Hepatocyte (in vitro differentiated cells): ENCODE data around the gene DNASE2. TPM values are rescaled to one million over a fixed set of nuclear protein-coding genes. Genes with fewer than 3 reads are reported as not detected.
A peak's percentile ranks its signal among the peaks of the same experiment; 100 is the strongest.

Experiments
- DNase-seq: peaks from one replicate; pipeline ENCODE4 v3.0.0-alpha.2; 2016; ENCODE audit warnings: low spot score
- H2AFZ ChIP-seq: fragments of 200-600 bp; sonication (generic); 2 replicates; pipeline ENCODE4 v1.6.0; 2016; ENCODE audit warnings: antibody characterized with exemption, mild to moderate bottlenecking
- H3K27ac ChIP-seq: fragments of 200-600 bp; sonication (generic); 2 replicates; pipeline ENCODE4 v1.5.1; 2016; ENCODE audit warnings: mild to moderate bottlenecking
- H3K27me3 ChIP-seq: fragments of 200-600 bp; sonication (generic); 2 replicates; pipeline ENCODE4 v1.6.1; 2016
- H3K36me3 ChIP-seq: fragments of 200-600 bp; sonication (generic); replicated peaks from 2 replicates; pipeline ENCODE4 v1.5.1; 2016; ENCODE audit warnings: low read depth; ENCODE audit not compliant: insufficient read depth
- H3K4me1 ChIP-seq: fragments of 200-600 bp; sonication (generic); 2 replicates; pipeline ENCODE4 v1.5.1; 2016; ENCODE audit warnings: mild to moderate bottlenecking, moderate library complexity; ENCODE audit not compliant: insufficient read depth
- H3K4me2 ChIP-seq: fragments of 200-600 bp; sonication (generic); 2 replicates; pipeline ENCODE4 v1.6.0; 2016
- H3K4me3 ChIP-seq: fragments of 200-600 bp; sonication (generic); 2 replicates; pipeline ENCODE4 v1.5.1; 2016; ENCODE audit warnings: mild to moderate bottlenecking
- H3K79me2 ChIP-seq: fragments of 200-600 bp; sonication (generic); 2 replicates; pipeline ENCODE4 v1.6.0; 2017; ENCODE audit warnings: mild to moderate bottlenecking
- H3K9me2 ChIP-seq: fragments of 200-600 bp; sonication (generic); replicated peaks from 2 replicates; pipeline ENCODE4 v1.6.0; 2017; ENCODE audit warnings: mild to moderate bottlenecking; ENCODE audit not compliant: insufficient read depth
- H3K9me3 ChIP-seq: fragments of 200-600 bp; sonication (generic); 2 replicates; pipeline ENCODE4 v1.5.1; 2016; ENCODE audit warnings: low read depth, mild to moderate bottlenecking
- H4K20me1 ChIP-seq: fragments of 200-600 bp; sonication (generic); 2 replicates; pipeline ENCODE4 v1.6.0; 2016; ENCODE audit warnings: mild to moderate bottlenecking; ENCODE audit not compliant: insufficient read depth, poor library complexity, severe bottlenecking
- EZH2 ChIP-seq: fragments of 200-600 bp; sonication (generic); IDR thresholded peaks from 2 replicates; pipeline ENCODE4 v1.6.1; 2016; ENCODE audit warnings: antibody characterized with exemption, mild to moderate bottlenecking, borderline replicate concordance
- EZH2phosphoT487 ChIP-seq: fragments of 200-600 bp; sonication (generic); IDR thresholded peaks from one replicate; pipeline ENCODE4 v1.6.1; 2018; ENCODE audit warnings: antibody characterized with exemption, mild to moderate bottlenecking, low read depth, moderate library complexity; ENCODE audit not compliant: unreplicated experiment, severe bottlenecking
- whole genome bisulfite sequencing: methylation state at CpG from one replicate; pipeline ENCODE4 v1.1.6; 2016; ENCODE audit warnings: low lambda C conversion rate; ENCODE audit errors: missing lambda C conversion rate; 5-methylcytosine and 5-hydroxymethylcytosine counted together
- polyA plus RNA-seq: library from polyadenylated mRNA; unstranded; fragments of >200 nt; fragmentation: Nextera tagmentation; extraction: Ambion mirVana; gene quantifications from 2 replicates; pipeline ENCODE4 v1.2.1, GENCODE V29; 2016
- total RNA-seq: library from RNA; depleted of rRNA; stranded (reverse); fragments of >200 nt; gene quantifications from 2 replicates; pipeline ENCODE4 v1.2.3, GENCODE V29; 2014
- TF ChIP-seq, protein P1 (sequence below): fragments of 200-600 bp; sonication (generic); IDR thresholded peaks from 2 replicates; pipeline ENCODE4 v1.5.1; 2016; ENCODE audit warnings: antibody characterized with exemption, mild to moderate bottlenecking; ENCODE audit not compliant: poor library complexity

DNASE2 gene
- total and polyA plus RNA-seq, 2 experiments from 2014 or later: 25.7 to 41.3 TPM

GRCh38 chr19:12866416-12867119 lies 14.7 kb downstream of the DNASE2 start:
- Histone ChIP-seq H3K36me3 (no peaks in the 10 kb centered on the region), H4K20me1 (no peaks in the 10 kb centered on the region), H3K9me2 (no peaks in the 10 kb centered on the region), H3K4me1 (no peaks in the 10 kb centered on the region), H3K79me2 (no peaks in the 10 kb centered on the region), H3K27ac (no peak overlapping the region), H2AFZ (no peak overlapping the region), H3K9me3 (no peaks in the 10 kb centered on the region), H3K27me3 (no peaks in the 10 kb centered on the region), H3K4me3 (no peak overlapping the region), H3K4me2 (peak overlapping the region; percentile 92)
- DNase-seq: no peak
- WGBS: 88% methylated on average over 28 of the region's 29 CpGs
- TF ChIP-seq EZH2: no peak

DNA sequence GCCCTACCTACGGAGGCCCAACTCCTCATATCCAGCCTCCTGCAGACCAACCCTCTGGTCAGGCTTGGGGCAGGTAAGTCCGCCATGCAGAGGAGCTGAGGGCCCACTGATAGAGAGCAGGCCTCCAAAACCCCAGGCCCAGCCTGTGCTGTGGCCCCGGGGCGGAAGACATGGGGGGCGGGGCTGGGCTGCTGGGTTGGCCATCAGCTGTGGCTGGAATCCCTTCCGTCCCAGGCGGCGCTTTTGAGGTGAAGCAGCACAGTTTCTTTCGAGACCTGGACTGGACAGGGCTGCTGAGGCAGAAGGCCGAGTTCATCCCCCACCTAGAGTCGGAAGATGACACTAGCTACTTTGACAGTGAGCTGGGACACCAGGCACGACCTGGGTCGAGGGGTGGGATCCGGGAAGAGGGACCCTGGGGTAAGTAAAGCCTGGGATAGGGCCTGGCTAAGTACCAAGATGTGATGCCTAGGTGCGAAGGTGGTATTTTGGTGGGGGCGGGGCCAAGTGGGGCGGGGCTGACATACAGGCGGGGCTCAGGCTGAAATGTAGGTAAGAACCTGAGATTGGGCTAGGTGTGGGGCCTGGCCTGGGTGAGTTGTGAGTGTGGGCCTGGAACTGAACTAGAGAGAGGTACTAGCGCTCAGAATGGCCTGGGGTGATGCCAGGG lies 15.4 kb downstream of the DNASE2 start:
- Histone ChIP-seq H3K36me3 (no peaks in the 10 kb centered on the region), H3K79me2 (no peaks in the 10 kb centered on the region), H3K4me1 (no peaks in the 10 kb centered on the region), H3K9me3 (no peaks in the 10 kb centered on the region), H3K4me3 (no peak overlapping the region), H3K27me3 (no peaks in the 10 kb centered on the region), H3K27ac (no peak overlapping the region), H3K4me2 (no peak overlapping the region), H4K20me1 (no peaks in the 10 kb centered on the region), H3K9me2 (no peaks in the 10 kb centered on the region), H2AFZ (no peak overlapping the region)
- TF ChIP-seq, protein P1, sequence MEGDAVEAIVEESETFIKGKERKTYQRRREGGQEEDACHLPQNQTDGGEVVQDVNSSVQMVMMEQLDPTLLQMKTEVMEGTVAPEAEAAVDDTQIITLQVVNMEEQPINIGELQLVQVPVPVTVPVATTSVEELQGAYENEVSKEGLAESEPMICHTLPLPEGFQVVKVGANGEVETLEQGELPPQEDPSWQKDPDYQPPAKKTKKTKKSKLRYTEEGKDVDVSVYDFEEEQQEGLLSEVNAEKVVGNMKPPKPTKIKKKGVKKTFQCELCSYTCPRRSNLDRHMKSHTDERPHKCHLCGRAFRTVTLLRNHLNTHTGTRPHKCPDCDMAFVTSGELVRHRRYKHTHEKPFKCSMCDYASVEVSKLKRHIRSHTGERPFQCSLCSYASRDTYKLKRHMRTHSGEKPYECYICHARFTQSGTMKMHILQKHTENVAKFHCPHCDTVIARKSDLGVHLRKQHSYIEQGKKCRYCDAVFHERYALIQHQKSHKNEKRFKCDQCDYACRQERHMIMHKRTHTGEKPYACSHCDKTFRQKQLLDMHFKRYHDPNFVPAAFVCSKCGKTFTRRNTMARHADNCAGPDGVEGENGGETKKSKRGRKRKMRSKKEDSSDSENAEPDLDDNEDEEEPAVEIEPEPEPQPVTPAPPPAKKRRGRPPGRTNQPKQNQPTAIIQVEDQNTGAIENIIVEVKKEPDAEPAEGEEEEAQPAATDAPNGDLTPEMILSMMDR: no peak
- TF ChIP-seq EZH2phosphoT487 (no peak), EZH2 (no peak)
- no peak for DNase-seq
- WGBS: 82% methylated on average over 17 of the region's 19 CpGs

GRCh38 chr19:12864721-12865715 lies 16.2 kb downstream of the DNASE2 start:
- Histone ChIP-seq H3K27ac (no peak overlapping the region), H3K9me3 (no peaks in the 10 kb centered on the region), H4K20me1 (no peaks in the 10 kb centered on the region), H3K9me2 (no peaks in the 10 kb centered on the region), H3K36me3 (no peaks in the 10 kb centered on the region), H3K79me2 (no peaks in the 10 kb centered on the region), H2AFZ (no peak overlapping the region), H3K4me2 (no peak overlapping the region), H3K4me3 (no peak overlapping the region), H3K27me3 (no peaks in the 10 kb centered on the region), H3K4me1 (no peaks in the 10 kb centered on the region)
- WGBS: 90% methylated on average over 34 of the region's 34 CpGs
- no peak for DNase-seq
- TF ChIP-seq EZH2phosphoT487 (no peak), EZH2 (no peak)
- TF ChIP-seq, protein P1: no peak
